GM21526 (cell line): ENCODE data around the gene RNASEH2C.
"Not testable (repeated sequence)": the region's sequence is repeated elsewhere in the genome, so short reads cannot be mapped to it uniquely, and the experiment has no call there.

Experiments
- ATAC-seq: cut with Tn5 transposase; IDR thresholded peaks from one replicate; pipeline ENCODE4 v1.9.1; 2021; ENCODE audit warnings: moderate library complexity; ENCODE audit not compliant: unreplicated experiment, low FRiP score

The RNASEH2C gene

GRCh38 chr11:65720211-65720934 is at the start of gene RNASEH2C:
Gene RNASEH2C (minus strand): TSS chr11:65720798. CDS start chr11:65720758, 40 bp downstream.
- ATAC-seq: peak; percentile 52

GRCh38 chr11:65767806-65768205 is 47.2 kb upstream of the RNASEH2C start:
- ATAC-seq: not testable (repeated sequence)

GRCh38 chr11:65767406-65767805 is 46.8 kb upstream of the RNASEH2C start:
- no peak for ATAC-seq

- no peak for ATAC-seq
These were observed 45.9 kb upstream of the RNASEH2C start for GRCh38 chr11:65766535-65766934.

- no peak for ATAC-seq
These were observed 43.8 kb upstream of the RNASEH2C start for GRCh38 chr11:65764434-65764833.

GRCh38 chr11:65762816-65763215 is 42.2 kb upstream of the RNASEH2C start:
- ATAC-seq: not testable (repeated sequence)

GRCh38 chr11:65762169-65762568 is 41.6 kb upstream of the RNASEH2C start:
- ATAC-seq: not testable (repeated sequence)

- no peak for ATAC-seq
These were observed 24.5 kb upstream of the RNASEH2C start for GRCh38 chr11:65745049-65745448.

- ATAC-seq: no peak
These were observed 24.1 kb upstream of the RNASEH2C start for GRCh38 chr11:65744699-65745042.

- ATAC-seq: no peak
These were observed 23.6 kb upstream of the RNASEH2C start for GRCh38 chr11:65744026-65744698.

- no peak for ATAC-seq
These were observed 23.1 kb upstream of the RNASEH2C start for GRCh38 chr11:65743681-65744025.

GRCh38 chr11:65742353-65742752 is 21.8 kb upstream of the RNASEH2C start:
- no peak for ATAC-seq

- ATAC-seq: no peak
These were observed 20.6 kb upstream of the RNASEH2C start for GRCh38 chr11:65741185-65741584.

GRCh38 chr11:65739022-65739421 is 18.4 kb upstream of the RNASEH2C start:
- ATAC-seq: no peak

- ATAC-seq: no peak
These were observed 16.2 kb upstream of the RNASEH2C start for GRCh38 chr11:65736810-65737209.

GRCh38 chr11:65735111-65735510 is 14.5 kb upstream of the RNASEH2C start:
- ATAC-seq: not testable (repeated sequence)

GRCh38 chr11:65730461-65730860 is 9.9 kb upstream of the RNASEH2C start:
- no peak for ATAC-seq

GRCh38 chr11:65727865-65728264 is 7.3 kb upstream of the RNASEH2C start:
- ATAC-seq: no peak

- ATAC-seq: no peak
These were observed 6.1 kb upstream of the RNASEH2C start for GRCh38 chr11:65726660-65727059.

GRCh38 chr11:65722261-65722660 is 1.7 kb upstream of the RNASEH2C start:
- ATAC-seq: no peak

- ATAC-seq: no peak
These were observed 757 bp downstream of the RNASEH2C start for GRCh38 chr11:65719871-65720210.

- no peak for ATAC-seq
These were observed 1.6 kb downstream of the RNASEH2C start for GRCh38 chr11:65718964-65719492.
